GM18502 (cell line): ENCODE measurements around the gene CLIC6.

ENCODE experiments used
- ATAC-seq: cut with Tn5 transposase; IDR thresholded peaks from one replicate; pipeline ENCODE4 v1.9.1; 2021; ENCODE audit warnings: mild to moderate bottlenecking; ENCODE audit not compliant: unreplicated experiment, poor library complexity

CLIC6 gene

DNA sequence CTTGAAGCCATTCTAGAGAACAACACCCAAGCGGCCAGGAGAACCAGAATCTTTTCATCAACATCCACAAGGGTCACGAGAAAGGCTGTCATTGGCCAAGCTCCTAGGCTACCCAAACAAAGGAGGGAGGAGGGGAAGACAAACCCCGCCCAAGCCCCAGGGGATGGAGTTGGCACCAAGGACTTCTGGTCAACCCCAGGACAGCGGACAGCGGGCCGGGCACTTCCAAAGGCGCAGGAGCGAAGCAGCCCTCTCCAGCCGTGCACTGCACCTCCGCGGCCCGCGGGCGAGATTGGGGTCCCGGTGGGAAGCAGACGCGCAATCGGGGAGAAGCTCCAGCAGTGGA is at the start of gene CLIC6:
TSS of gene CLIC6 (plus strand) at position 192 of the 346 bp plus-strand sequence. CDS start 395 bp downstream, outside the sequence.
- no peak for ATAC-seq

DNA sequence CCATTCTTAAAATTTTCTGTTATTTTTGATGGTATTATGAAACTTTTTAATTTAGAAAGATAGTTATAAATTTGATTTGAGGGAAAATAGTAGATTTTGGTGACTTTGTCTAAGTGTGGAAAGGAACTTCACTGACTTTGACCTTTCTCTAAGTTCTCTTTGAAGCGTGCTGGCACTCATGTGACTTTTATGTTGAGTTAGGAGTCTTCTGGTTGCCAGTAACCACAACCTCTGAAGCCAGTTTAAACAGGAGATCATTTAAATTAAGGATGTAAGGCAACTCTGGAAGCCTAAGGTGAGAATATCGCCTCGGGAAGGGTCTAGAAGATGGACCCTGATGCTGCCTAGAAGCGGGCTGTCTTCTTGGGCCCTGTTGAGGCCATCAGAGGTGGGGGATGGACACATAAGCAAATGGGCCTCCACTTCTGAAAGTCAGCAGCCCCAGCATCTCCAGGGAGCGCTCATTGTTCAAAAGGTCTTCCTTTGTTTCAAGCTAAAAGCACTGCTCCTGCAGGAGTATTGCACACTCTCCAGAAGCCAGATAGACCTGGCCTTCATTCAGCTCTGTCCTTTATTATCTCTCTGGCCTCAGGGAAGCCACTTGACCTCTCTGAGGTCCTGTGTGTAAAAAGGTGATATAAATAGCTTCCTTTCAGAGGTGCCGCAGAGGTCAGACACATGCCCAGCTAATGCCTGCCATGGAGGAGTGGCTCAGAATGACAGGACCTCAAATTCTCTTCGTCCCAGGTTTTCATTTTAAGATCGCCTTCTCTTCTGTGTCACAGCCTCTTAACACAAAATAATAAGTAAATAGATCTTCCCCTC is 48.7 kb upstream of the CLIC6 start:
- no peak for ATAC-seq

GRCh38 chr21:34621434-34622350 is 47.1 kb upstream of the CLIC6 start:
- ATAC-seq: no peak

- ATAC-seq: no peak
These were observed 45.3 kb upstream of the CLIC6 start for GRCh38 chr21:34623516-34623915.

- no peak for ATAC-seq
These were observed 43.7 kb upstream of the CLIC6 start for GRCh38 chr21:34625030-34625593.

DNA sequence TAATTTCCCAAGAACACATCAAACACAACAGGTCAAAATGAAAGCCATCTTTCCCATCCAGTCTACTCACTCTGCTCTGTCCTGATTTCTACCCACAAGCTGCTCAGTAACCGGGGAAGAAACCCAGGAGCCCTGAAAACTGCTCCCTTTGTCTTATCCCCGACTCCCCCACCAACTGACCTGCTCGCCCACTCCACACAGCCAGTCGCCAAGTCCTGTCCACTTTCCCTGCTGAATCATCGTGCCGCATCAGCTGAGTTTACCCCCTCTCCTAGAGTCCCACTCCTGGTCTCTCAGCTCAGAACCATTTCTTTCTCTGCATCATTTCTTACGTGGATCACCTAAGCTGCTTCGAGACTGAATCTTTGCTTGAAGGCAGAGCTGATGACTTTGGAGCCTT is 42.7 kb upstream of the CLIC6 start:
- ATAC-seq: no peak

DNA sequence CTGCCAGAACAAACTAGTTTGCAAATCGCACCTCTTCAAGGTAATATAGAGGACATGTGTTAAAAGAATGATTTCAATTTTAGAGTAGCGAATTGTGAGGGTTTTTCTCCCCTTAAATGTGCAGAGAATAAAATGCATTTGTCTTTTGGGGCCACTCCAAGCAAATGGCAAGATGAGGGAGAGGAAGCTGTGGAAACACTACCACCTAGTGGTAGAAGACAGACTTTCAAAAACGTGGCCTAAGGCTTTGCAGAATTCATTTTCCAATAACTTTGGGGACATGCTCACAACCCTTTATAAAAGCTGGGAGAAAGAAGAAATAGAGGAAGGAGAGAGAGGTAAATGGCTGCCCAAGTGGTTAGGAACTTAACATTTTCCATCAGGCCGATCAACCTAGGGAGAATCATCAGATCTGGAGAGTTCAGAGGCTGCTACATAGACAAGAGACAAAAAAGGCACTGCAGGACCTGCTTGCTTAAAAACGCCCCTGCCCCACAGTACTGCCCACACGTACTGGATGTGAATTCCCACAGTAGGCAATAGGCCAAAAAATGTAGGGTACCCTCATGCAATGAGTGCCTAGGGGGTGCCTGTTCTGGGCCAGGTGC is 38.2 kb upstream of the CLIC6 start:
- ATAC-seq: no peak

- ATAC-seq: no peak
These were observed 36.3 kb upstream of the CLIC6 start for GRCh38 chr21:34632498-34632897.

GRCh38 chr21:34635307-34635706 is 33.5 kb upstream of the CLIC6 start:
- ATAC-seq: no peak

DNA sequence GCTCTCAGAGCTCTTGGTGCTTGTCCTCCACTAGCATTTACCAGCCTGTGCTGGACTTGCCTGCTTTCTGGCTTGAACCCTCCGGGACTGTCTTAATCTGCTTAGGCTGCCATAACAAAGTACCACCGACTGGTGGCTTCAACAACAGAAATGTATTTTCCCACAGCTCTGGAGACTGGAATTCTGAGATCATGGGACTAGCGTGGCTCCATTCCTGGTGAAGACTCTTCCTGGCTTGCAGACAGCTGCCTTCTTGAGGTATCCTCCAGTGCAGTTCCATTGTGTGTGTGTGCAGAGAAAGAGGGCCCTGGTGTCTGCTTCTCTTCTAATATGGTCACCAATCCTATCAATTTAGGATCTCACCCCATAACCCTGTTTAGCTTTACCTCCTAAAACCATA is 31.8 kb upstream of the CLIC6 start:
- ATAC-seq: no peak

- ATAC-seq: no peak
These were observed 29.5 kb upstream of the CLIC6 start for GRCh38 chr21:34639250-34639649.

GRCh38 chr21:34639882-34640788 is 28.7 kb upstream of the CLIC6 start:
- ATAC-seq: peak; percentile 47

DNA sequence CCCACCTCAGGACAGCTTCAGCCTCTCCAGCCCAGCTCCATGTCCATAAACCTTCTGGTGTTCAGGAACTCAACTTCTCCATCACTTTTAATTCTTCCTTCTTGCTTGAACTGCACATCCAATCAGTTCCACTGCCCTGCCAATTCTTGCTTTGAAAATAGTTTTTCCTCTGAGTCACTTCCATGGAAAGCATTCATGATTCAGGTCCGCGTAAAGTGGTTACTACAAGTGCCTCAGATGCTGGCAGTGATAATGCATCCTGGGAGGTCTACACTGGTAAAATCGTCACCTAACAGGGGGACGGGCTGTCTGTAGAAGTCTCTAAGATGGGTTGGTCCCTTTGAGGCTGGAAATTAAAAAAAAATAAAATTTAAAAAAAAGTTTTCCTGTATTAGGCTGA is 27.9 kb upstream of the CLIC6 start:
- ATAC-seq: no peak

GRCh38 chr21:34642211-34643075 is 26.4 kb upstream of the CLIC6 start:
- peak; percentile 59 for ATAC-seq

GRCh38 chr21:34644825-34645224 is 24.0 kb upstream of the CLIC6 start:
- no peak for ATAC-seq

GRCh38 chr21:34647555-34647954 is 21.2 kb upstream of the CLIC6 start:
- no peak for ATAC-seq

GRCh38 chr21:34648739-34649297 is 20.0 kb upstream of the CLIC6 start:
- no peak for ATAC-seq

GRCh38 chr21:34649400-34649799 is 19.4 kb upstream of the CLIC6 start:
- ATAC-seq: no peak
